Globus pallidus (tissue), 1 donor: Measurements from ENCODE around the gene RNFT2.
A peak's percentile ranks its signal among the peaks of the same experiment; 100 is the strongest.
"Not testable (repeated sequence)": the region's sequence is repeated elsewhere in the genome, so short reads cannot be mapped to it uniquely, and the experiment has no call there.

Experiments
- DNase-seq: peaks from one replicate; pipeline ENCODE4 v3.0.0-alpha.2; 2015; ENCODE audit warnings: low spot score

The RNFT2 gene

GRCh38 chr12:116710370-116711150 lies 27.6 kb upstream of the RNFT2 start:
- DNase-seq, result no peak

DNA sequence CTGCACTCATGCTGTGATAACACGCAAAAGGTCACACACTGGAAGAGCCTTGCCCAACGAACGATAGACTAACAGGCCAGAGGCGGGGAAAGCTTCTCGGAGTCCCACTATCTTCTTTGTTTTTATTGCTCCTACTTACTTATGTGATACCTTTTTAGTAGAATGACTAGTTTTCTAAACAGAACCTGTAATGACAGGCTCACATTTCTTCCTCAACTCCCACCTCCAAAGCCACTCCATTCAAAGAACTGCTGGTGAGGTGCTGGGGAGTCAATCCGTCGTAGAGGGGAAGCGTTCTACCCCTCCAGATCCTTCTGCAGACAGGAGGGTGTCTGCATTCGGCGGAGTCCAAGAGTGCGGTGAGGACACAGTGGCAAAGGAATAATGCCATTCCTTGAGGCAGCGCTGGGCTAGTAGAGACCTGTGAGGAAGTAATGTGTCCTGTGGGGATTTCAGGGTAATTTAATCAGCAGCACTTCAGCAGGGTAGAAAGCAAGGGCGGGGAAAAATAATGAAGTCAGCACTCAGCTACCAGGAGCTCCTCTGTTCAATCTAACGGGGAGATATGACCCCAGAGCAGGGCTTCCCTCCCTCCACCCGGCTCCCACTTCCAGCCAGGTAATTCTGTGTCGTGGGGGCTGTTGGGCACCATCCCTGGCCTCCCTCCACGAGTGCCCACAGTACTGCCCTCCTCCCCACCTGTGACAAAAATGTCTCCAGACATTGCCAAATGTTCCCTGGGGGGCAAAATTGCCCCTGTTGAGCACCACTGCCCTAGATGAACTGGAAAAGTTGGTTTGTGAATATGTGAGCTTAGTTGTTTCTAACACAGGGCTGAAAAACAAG lies 25.4 kb upstream of the RNFT2 start:
- no peak for DNase-seq

GRCh38 chr12:116713527-116713926 lies 24.6 kb upstream of the RNFT2 start:
- no peak for DNase-seq

DNA sequence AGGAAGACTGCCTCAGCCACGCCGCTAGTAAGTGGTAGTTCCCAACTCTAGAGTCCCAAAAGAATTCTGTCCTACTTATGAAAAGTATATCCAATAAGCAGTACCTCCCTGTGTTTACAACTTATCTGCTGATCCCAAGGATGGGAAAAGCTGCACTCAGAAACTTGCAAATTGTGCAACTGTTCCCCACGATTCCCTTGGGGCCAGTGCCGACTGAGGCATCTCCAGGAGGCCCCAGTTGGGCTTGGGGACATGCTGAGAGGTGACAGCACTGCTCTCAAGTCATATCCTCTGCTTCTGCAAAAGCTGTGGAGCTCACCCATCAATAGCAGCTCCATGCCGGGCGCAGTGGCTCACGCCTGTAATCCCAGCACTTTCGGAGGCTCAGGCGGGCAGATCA lies 23.9 kb upstream of the RNFT2 start:
- DNase-seq, result no peak

DNA sequence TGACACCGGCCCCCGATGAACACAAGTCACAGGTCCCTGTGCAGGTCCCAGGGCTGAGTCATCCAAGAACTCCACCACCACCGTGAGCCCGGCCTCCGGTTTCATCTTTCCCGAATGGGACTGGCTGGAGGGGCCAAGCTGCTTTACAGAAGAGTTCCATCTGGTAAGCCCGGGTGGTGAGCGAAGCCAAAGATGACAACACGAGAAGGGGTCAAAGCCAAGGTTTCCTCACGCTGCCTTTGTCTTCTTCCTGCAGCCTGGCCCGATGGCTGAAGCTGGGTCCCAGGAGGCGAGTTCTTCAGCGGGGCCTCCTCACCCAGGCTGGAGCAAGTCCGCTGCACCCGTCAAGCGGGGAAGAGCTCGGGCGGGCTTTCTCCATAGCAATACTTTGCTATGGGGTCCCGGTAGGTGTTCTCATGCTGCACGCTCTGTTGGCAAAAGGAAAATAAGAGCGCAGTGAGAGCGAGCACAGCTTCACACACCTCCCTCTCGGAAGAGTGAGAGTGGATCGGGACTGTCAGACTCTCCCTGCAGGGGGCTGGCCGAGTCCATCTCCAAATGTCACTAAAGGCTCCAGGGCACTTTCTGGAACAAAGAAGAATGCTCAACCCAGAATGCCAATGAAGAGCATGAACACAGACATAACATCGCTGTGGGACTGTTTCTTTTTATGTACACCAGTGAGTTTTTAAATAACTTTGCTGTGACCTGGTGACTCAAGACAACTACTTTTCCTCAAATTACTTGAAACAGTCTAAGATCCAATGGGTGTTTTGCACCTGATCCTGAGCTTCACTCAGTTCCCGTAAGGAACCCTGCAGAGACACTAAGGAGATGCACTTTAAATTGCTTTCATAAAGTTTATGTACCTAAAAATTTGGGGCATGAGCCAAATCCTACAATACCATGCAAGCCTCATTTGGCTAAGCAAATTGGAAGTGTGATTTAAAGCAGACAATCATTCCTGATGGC lies 20.4 kb upstream of the RNFT2 start:
- peak; percentile 63 for DNase-seq

GRCh38 chr12:116718655-116719454 lies 19.3 kb upstream of the RNFT2 start:
- DNase-seq, result peak; percentile 50

DNA sequence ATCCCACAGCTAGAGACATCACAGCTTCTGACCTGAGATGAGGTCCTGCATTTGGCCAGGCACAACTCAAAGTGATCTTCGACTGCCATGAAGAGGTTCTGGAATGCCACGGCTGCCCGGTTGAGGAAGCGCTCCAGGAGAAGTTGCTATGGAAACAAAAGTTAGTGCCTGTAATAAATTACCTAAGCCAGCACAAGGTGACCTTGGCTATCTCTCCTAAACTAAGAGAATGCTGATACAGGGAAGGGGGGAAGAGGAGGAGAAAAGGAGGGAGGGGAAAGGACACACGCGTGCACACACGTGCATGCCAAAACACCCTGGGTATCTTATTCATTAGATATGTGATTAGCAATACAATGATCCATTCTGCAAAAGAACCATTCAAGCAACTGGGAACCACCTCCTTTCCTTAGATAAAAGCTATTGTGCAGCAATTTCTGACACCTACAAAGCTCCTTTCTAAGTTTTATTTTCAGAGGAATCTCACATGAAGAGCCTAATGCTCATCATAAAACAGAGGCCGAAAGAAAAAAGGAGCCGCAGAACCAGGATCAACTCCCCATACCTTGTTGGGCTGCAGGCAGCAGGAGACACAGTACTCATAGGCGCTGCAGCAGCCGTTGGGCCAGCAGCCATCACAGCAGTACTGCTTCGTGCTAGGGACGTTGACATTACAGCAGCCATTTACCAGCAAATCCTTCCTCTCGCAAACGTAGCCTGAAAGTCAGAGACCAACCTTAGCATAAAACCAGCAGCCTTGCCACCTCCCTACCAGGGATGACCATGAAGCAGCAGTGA lies 18.2 kb upstream of the RNFT2 start:
- no peak for DNase-seq

- DNase-seq, result no peak
Observed at GRCh38 chr12:116722245-116722644, 15.9 kb upstream of the RNFT2 start.

DNA sequence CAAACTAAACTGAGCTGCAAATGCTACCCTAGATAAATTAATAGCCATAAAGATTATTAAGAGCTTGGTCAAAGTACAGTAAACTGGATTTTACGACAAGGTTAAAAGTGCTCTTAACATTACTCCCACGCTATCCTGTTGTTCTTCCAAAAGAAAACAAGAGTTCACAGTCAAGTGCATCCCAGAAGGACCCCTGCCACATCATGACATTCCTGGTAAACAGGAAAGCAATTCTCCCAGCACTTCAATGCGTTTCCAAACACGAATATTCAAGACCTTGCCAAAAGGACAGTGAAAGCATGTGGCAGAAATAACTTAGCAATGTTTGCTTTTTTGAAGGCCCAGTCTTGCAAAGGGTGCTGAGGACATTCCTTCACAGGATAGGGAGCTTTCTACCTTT lies 11.4 kb upstream of the RNFT2 start:
- no peak for DNase-seq

DNA sequence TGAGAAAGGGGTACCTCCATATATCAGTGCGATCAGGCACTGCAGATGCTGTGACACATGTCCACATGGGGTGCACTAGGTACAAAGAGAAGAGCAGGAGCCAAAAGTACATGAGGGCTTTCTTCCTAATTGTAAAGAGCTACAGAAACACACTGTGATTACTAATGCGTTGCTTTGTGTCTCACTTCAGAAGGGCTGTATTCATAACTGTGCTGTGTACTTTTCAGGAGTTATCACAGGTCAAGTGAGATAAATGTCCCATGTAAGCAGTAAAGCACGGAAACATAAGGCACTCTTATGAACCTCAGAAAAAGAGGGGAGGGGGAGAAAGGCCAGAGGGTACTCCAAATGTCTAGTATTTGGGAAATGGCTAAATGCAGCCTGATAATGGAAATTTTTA lies 10.9 kb upstream of the RNFT2 start:
- no peak for DNase-seq

DNA sequence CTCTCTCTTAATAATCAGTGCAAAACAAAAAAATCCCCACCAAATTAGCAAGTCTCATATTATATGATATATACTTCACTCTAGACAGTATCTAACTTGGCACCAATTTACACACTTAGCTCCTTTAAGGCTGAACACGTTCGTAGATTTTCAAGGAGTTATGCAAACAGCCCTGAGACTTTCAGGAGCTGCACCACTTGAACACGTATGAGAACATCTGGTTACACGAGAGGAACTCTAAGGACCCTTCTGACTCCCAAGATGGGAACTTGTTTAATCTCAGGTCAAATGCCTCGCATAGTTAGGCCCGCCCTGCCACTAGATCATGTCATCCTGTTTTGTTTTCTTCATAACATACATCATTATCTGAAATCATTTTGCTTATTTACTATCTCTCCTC lies 10.2 kb upstream of the RNFT2 start:
- DNase-seq, result no peak

DNA sequence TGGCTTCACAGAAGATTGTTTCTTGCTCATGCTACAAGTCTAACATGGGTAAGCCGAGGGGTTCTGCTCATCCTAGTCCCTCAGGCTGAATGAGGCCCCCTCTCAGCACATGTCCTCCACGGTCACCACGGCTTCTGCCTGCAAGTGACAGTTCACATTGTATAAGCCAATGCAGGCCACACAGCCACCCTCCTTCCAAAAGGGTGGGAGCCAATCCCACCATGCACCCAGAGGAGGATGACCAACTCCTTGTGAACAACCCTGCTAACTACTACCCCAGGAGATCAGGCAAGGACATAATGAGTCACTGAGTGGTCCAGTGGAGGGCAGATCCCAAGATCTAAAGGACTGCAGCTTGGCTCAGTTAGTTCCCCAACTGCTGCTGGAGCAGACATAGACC lies 6.3 kb upstream of the RNFT2 start:
- no peak for DNase-seq

- DNase-seq, result no peak
Observed at GRCh38 chr12:116734156-116734768, 3.9 kb upstream of the RNFT2 start.

DNA sequence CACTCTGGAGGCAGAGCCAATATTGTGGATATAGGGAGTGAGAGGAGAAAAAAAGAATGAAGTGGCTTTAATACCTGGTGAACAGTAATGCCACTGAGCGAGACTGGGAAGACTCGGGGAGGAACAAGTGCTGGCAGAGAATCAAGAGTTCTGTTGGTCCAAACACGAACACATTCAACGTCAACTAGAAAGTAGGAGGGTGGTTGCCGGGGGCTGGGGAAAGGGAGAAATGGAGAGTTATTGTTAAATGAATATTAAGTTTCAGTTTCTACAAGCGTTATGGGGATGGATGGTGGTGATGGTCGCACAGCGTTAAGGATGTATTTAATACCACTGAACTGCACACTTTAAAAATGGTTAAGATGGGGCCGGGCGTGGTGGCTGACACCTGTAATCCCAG lies 3.0 kb upstream of the RNFT2 start:
- no peak for DNase-seq

DNA sequence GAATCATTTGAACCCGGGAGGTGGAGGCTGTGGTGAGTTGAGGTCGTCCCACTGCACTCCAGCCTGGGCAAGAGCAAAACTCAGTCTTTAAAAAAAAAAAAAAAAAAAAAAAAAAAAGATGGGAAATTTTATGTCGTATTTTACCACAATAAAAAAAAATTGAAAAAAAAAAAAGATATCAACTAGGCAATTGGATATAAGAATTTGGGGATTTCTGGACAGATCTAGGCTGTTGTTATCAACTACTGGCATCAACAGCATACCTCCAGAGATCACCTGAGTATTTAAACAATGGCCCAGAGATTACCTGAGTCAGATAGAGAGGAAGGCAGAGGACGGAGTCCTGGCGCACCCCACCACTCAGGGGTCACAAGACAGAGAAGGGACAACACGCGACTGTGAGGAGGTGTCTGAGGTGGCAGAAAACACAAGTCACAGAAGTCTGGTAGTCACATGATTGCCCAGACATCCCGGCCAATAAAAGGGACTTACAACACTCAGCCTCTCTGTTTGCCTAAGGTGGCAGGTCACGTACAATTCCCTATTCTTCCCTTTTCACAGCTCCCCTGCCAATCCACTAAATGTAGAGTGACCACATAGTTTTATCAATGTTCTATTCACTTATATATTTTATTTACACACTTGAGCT lies 2.0 kb upstream of the RNFT2 start:
- no peak for DNase-seq

- no peak for DNase-seq
Observed at GRCh38 chr12:116736962-116737773, 947 bp upstream of the RNFT2 start.

GRCh38 chr12:116739381-116739887 lies 1.3 kb downstream of the RNFT2 start:
- DNase-seq, result no peak

DNA sequence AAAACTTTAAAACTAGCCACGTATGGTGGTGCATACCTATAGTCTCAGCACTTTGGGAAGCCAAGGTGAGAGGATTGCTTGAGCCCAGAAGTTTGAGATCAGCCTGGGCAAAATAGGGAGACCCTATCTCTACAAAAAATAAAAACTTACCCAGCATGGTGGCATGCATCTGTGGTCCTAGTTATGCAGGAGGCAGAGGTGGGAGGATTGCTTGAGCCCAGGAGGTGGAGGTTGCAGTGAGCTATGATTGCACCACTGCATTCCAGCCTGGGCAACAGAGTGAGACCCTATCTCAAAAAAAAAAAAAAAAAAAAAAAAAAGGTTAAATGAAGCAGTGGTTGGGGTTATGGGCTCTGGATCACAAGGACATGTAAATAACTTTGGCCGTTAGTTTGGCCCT lies 4.7 kb downstream of the RNFT2 start:
- DNase-seq, result not testable (repeated sequence)
